Amniotic stem cell (primary cell): Measurements from ENCODE around the gene AUH.
"Not testable (repeated sequence)": the region's sequence is repeated elsewhere in the genome, so short reads cannot be mapped to it uniquely, and the experiment has no call there.

Source experiments
- DNase-seq: peaks from one replicate; lab custom pipeline; 2025; lab: John Stamatoyannopoulos, UW

AUH gene

GRCh38 chr9:91379426-91379825 is 17.7 kb upstream of the AUH start:
- no peak for DNase-seq

- no peak for DNase-seq
Observed at GRCh38 chr9:91378695-91379127, 17.0 kb upstream of the AUH start.

- DNase-seq = not testable (repeated sequence)
Observed at GRCh38 chr9:91378054-91378453, 16.3 kb upstream of the AUH start.

DNA sequence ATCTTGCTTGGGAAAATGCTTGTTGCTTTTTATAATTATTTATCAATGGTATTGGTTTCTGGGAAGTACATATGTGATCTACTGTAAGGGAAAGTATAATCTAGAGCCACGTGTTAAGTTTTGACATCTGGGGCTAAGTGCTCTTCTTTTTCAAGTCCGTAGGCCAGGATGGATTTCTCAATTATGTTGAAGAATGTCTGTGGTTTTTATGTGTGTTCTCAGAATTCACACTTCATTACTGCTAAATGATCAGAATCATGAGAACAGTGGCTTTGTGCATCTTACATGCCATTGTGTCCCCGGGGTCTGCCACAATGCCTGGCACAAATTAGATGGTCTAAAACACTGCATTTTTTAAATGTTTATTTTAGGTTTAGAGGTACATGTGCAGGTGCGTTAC is 14.5 kb upstream of the AUH start:
- DNase-seq = no peak

- peak; percentile 32 for DNase-seq
Observed at GRCh38 chr9:91374939-91375338, 13.2 kb upstream of the AUH start.

DNA sequence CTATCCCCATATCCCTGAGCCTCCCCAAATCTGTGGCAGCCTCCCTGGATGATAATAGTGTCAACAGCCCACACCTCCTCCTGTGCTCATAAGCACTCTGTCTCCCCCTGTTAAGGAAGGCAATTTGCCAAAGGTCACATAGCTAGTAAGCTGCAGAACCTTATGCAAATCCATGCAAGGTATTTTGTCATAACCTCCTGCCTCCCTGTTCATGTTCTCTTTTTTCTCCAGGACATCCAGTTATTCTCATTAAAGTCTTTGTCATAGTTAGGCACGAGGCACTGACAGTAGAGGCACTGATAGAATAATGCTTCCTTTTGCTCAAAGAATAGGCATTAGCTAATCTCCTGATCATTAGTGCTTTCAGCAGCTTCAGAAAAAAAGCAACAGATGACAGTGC is 10.2 kb upstream of the AUH start:
- no peak for DNase-seq

DNA sequence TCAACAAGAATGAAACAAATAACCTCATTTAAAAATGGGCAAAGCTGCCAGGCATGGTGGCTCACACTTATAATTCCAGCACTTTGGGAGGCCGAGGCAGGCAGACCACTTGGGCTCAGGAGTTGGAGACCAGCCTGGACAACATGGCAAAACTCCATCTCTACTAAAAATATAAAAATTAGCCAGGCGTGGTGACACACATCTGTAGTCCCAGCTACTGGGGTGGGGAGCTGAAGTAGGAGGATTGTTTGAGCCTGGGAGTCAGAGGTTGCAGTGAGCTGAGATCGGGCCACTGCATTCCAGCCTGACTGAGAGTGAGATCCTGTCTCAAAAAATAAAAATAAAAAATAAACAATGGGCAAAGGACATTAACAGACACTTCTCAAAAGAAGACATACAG is 8.3 kb upstream of the AUH start:
- not testable (repeated sequence) for DNase-seq

GRCh38 chr9:91364702-91365101 is 3.0 kb upstream of the AUH start:
- no peak for DNase-seq

DNA sequence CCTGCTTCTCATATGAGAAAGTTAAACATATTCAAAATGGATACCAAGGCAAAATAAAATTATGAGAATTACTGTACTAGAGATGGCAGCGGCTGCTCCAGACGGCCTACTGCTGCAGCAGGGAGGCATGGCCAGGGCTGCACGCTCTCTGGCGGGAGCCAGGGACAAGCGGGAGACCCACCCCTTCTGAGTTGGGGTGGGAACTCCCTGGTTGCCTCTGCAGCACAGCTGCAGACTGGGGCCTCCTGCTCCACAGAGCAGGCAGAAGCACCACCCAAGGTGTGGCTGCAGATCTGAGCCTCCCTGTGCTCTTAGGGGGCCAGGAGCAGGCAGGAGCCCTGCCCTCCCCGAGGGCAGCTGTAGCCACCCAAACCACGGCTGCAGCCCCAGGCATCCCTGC is 2.3 kb upstream of the AUH start:
- no peak for DNase-seq

DNA sequence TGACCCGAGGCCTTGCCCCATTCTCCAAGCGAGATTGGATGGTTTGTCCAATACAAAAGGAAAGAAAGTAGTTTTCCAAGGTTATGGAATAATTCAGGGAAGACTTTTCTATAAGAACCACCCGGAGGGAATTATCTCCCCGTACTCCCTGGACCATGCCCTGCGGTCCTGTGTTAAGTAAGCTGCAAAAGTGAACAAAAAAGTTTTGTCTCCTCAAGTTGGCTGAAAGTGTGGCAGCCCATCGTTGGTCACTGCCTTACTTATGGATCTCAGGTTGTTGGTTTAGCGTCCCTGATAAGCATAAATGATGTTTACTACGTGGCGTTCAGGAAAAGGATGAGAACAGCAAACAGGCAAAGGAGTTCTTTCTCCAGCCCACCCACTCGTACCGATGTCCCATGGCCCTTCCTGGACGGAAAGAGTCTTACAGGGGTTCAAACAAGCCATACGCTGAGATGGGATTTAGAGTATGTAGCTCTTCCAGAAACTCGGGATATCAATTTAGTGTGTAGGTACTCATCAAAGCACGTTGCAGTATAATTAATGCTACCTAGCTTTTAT is 413 bp upstream of the AUH start:
- no peak for DNase-seq

GRCh38 chr9:91360551-91361290 is 997 bp downstream of the AUH start:
- DNase-seq = no peak

DNA sequence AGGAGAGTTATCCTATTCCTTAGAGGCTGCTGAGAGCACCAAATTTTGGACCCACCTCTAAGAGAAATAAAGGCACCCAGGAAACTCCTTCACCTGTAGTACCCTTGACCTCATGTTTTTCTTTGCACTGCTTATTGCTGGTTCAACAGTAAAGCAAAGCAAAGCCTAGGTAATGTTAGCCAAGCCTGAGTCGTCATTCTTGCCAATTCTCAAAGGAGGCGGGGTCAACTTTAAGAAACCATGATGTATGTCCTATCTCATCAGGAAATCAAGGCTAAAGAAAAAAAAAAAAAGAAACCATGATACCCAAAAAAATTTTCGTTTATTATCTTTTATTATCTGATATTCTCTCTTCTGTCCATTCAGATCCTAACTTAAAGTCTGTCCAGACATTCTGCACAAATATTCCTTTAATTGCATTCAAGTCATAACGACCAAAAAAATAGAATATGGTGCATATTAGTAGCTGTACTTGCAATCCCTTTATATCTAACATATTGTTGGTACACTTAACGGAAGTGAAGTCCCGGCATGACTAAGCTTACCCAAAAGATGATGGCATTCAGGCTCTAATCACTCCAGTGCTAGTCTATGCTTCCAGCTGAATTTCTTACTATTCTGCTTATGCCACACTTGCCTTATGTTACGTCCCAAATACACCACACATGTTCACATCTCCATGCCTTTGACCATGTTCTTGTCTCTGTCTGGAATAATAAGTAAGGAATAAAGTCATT is 1.8 kb downstream of the AUH start:
- no peak for DNase-seq

DNA sequence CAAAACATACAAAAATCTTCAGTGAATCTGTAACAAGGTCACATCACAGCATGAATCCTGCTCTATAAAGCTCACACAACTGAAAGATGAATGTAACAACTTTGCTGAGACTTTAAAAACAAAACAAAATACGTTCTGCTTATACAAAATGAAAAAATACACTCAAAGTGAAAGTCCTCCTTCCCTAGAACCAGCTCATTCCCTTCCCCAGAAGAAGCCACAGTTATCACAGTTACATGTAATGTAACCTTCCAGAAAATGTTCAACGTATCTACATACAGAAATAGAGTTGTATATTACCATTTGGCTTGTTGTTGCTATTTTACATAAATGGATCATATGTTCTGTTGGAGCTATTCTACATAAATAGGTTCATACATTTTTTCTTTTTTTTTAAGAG is 2.6 kb downstream of the AUH start:
- no peak for DNase-seq

DNA sequence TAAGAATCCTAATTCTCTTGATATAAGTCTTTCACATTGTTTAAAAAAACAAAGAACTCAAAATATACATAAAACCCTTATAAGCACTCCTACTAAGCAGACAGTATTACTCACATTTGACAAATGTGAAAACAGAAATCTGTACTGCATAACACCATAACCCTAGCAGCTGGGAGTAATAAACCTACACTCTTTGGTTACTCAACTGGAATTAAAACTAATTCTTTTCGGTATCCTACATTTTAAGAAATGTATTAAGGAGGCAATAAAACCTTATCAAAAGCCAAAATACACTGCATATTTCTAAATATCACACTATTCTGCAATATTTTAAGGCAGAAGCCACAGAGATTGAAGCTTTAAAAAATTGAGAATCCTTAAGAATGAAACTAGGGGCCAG is 6.8 kb downstream of the AUH start:
- DNase-seq = no peak

- no peak for DNase-seq
Observed at GRCh38 chr9:91349115-91349555, 12.6 kb downstream of the AUH start.

- no peak for DNase-seq
Observed at GRCh38 chr9:91348191-91348807, 13.4 kb downstream of the AUH start.

GRCh38 chr9:91347377-91347776 is 14.3 kb downstream of the AUH start:
- no peak for DNase-seq

DNA sequence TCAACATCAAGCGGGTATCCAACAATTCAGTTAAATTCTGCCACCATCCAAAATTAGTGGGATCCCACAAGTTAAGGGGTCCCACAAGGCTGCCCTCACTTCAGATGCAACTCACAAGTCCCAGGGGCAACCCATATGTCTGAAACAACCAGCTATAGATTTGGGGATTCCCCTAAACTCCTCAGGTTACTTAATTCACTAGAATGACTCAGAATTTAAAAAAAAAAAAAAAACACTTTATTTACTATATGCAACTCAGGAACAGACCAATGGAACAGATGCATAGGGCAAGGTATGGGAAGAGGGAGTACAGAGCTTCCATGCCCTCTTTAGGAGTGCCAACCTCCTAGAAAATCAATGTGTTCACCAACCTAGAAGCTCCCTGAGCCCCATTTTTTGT is 15.1 kb downstream of the AUH start:
- DNase-seq = no peak

DNA sequence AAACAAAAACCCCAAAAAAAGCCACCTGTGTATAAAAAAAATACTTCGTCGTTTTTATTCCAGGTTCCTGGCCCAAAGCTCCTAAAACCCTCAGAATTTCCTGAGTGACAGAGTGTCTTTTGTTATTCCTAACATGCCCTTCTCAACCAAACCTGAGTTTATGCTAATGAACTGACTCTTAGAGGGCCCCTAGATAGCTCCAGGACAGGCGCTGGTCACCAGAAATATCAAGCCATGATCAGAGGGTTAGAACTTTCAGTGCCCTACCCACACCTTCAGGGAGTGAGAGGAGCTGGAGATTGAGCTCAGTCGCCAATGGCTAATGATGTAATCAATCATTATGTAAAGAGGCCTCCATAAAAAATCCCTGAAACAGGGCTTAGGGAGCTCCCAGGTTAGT is 15.7 kb downstream of the AUH start:
- no peak for DNase-seq

DNA sequence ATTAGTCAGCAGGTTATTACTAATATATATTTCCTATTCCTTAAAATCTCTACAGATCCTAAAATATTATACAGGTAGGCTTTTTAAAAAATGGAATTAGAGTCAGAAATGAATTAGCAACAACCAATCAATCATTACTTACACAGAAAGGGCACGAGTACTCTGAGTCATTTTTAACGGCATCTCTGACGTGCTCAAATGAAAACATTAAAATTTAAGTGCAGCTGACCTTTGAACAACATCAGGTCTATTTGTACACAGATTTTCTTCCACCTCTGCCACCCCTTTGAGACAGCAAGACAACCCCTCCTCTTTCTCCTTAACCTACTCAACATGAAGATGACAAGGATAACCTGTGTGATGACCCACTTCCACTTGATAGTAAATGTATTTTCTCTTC is 19.1 kb downstream of the AUH start:
- DNase-seq = no peak

- DNase-seq = no peak
Observed at GRCh38 chr9:91341749-91342148, 20.0 kb downstream of the AUH start.

DNA sequence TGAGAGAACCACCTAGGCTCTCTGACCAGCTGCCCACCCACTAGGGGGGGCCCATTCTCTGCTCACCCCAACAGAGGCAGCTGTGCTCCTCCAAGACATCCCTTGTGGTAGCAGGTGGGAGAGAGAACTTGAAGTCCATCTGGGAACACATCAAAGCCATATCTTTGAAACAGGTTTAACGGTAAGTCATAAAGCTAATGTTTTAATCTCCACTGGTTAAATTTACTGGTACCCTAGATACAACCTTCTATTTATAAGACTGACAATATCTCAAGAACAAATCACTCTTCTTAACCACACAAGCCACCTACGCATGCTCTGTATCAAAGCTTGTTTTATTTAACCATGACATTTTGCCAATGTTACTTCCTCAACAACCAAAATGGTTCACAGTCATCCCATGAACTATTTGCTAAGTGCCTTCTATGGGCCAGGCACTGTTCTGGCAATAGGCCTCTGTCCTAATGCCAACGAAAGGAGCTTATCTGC is 20.4 kb downstream of the AUH start:
- no peak for DNase-seq
